Dermis blood vessel endothelial cell (primary cell): ENCODE results near the gene HEATR5A. TPM values are rescaled to one million over a fixed set of nuclear protein-coding genes. Genes with fewer than 3 reads are reported as not detected.
"Not testable (repeated sequence)": the region's sequence is repeated elsewhere in the genome, so short reads cannot be mapped to it uniquely, and the experiment has no call there.

Source experiments
- DNase-seq: peaks from one replicate; pipeline ENCODE4 v3.0.0; 2010
- total RNA-seq: library from RNA; depleted of rRNA; stranded (reverse); fragments of >200 nt; gene quantifications from 2 replicates; pipeline ENCODE4 v1.2.3, GENCODE V29; 2014

HEATR5A gene
- total RNA-seq, 1 donor from 2014 or later = 43.1 TPM

GRCh38 chr14:31280871-31281220 lies 139.5 kb downstream of the HEATR5A start:
- DNase-seq = no peak

- no peak for DNase-seq
Observed at GRCh38 chr14:31280132-31280870, 140.0 kb downstream of the HEATR5A start.

- no peak for DNase-seq
Observed at GRCh38 chr14:31278883-31279282, 141.5 kb downstream of the HEATR5A start.

- DNase-seq = no peak
Observed at GRCh38 chr14:31277085-31277484, 143.3 kb downstream of the HEATR5A start.

- not testable (repeated sequence) for DNase-seq
Observed at GRCh38 chr14:31276417-31276816, 143.9 kb downstream of the HEATR5A start.

GRCh38 chr14:31275731-31276130 lies 144.6 kb downstream of the HEATR5A start:
- DNase-seq = no peak

- no peak for DNase-seq
Observed at GRCh38 chr14:31271648-31272047, 148.7 kb downstream of the HEATR5A start.

GRCh38 chr14:31270196-31270772 lies 150.1 kb downstream of the HEATR5A start:
- peak; percentile 69 for DNase-seq

- DNase-seq = peak; percentile 39
Observed at GRCh38 chr14:31269634-31270195, 150.6 kb downstream of the HEATR5A start.

- no peak for DNase-seq
Observed at GRCh38 chr14:31268216-31268615, 152.1 kb downstream of the HEATR5A start.

- DNase-seq = no peak
Observed at GRCh38 chr14:31266437-31267331, 153.7 kb downstream of the HEATR5A start.

GRCh38 chr14:31265701-31266398 lies 154.5 kb downstream of the HEATR5A start:
- DNase-seq = no peak

- peak; percentile 98 for DNase-seq
Observed at GRCh38 chr14:31263485-31264133, 156.7 kb downstream of the HEATR5A start.

- DNase-seq = peak; percentile 20
Observed at GRCh38 chr14:31261859-31262731, 158.3 kb downstream of the HEATR5A start.

- no peak for DNase-seq
Observed at GRCh38 chr14:31261523-31261858, 158.9 kb downstream of the HEATR5A start.

- DNase-seq = not testable (repeated sequence)
Observed at GRCh38 chr14:31259040-31259435, 161.3 kb downstream of the HEATR5A start.

- no peak for DNase-seq
Observed at GRCh38 chr14:31258427-31259039, 161.8 kb downstream of the HEATR5A start.

- not testable (repeated sequence) for DNase-seq
Observed at GRCh38 chr14:31257554-31258426, 162.6 kb downstream of the HEATR5A start.

GRCh38 chr14:31257244-31257553 lies 163.2 kb downstream of the HEATR5A start:
- no peak for DNase-seq
